DMS153 treated with DMSO at 0.1 percent for 48 hours (cell line): ENCODE data around the gene GPI.
A peak's percentile ranks its signal among the peaks of the same experiment; 100 is the strongest.

Source experiments
- DNase-seq: peaks from one replicate; lab custom pipeline; 2025; ENCODE audit not compliant: unreplicated experiment; lab: John Stamatoyannopoulos, UW

The GPI gene

DNA sequence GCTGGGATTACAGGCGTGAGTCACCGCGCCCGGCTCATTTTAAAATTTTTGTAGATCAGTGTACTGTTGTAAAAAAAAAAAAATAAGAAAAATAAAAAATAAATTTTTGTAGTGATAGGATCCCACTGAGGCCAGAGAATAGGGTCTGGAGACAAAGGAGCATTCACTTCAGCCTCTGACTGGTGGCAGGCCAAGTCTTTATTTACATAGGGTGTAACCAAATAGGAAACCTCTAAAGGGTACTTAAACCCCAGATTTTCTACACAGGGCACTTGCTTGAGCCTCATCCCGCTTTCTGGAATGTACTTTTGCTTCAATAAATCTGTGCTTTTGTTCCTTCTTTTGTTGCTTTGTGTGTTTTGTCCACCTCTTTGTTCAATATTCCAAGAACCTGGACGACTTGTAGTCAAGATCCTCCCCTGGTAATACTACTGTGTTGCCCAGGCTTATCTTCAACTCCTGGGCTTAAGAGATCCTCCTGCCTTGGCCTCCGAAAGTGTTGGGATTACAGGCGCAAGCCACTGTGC is 37.1 kb downstream of the GPI start:
- DNase-seq = no peak

DNA sequence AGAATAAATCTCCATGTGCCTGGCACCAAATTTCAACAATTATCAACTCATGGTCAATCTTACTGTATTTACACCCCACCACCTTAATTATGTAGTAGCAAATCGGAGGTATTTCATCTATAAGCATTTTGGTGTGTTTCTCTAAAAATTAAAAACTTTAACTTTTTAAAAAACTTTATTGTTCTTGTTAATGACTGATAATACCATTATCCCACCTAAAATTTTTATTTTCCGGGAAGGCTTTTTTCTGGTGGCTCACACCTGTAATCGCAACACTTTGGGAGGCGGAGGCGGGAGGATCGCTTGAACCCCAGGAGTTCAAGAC is 38.8 kb downstream of the GPI start:
- DNase-seq = no peak

DNA sequence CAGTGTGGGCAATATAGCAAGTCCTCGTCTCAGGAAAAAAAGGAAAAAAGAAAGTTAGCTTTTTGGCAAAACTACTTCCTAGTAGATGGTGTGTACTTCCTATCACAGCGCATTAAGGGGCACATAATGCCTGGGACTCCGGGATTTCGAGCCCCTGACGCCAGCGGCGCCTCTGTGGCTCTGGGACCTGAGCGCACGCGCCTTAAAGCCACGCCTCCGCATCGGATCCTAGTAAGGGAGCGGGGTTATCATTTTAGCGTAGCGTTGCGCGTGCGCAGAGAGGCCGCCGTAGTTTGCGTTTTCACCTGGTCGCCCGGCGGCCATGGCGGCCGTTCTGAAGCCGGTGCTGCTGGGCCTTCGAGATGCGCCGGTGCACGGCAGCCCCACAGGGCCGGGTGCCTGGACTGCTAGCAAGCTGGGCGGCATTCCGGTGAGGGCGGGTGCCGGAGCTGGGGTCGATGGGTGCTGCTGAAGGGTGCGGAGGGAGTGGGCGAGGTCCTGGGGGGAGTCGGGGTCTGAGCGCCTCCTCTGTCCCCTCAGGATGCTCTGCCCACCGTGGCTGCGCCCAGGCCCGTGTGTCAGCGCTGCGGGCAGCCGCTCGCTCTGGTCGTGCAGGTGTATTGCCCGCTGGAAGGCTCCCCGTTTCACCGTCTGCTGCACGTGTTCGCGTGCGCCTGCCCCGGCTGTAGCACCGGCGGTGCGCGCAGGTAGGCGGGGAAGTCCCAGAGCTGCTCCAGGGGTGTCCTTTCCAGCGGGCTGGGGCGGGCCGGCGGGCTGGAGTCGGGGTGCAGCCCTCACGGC is 39.3 kb downstream of the GPI start, which contains the start of gene PDCD2L:
TSS of gene PDCD2L (plus strand) at position 291 of the 801 bp plus-strand sequence. CDS start at position 323, 32 bp downstream.
- DNase-seq = peak; percentile 85

DNA sequence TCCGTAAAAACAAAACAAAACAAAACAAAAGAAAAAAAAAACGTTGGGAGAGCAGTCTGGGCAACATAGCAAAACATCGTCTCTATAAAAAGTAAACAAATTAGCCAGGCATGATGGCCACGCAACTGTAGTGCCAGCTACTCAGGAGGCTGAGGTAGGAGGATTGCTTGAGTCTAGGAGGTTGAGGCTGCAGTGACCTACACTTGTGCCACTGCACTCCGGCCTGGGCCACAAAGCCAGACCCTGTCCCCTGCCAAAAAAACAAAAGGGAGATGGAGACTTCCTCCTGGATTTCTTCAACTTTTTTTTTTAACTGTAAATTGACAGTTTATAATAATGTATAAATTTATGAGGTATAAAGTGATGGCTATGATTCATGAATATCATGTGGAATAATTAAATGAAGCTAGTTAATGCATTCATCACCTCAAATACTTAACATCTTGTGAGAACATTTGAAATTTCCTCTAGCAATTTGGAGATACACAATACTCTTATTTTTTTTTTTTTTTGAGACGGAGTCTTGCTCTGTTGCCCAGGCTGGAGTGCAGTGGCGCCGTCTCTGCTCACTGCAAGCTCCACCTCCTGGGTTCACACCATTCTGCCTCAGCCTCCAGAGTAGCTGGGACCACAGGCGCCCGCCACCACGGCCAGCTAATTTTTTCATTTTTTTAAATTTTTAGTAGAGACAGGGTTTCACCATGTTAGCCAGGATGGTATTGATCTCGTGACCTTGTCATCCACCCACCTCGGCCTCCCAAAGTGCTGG is 41.1 kb downstream of the GPI start:
- no peak for DNase-seq

DNA sequence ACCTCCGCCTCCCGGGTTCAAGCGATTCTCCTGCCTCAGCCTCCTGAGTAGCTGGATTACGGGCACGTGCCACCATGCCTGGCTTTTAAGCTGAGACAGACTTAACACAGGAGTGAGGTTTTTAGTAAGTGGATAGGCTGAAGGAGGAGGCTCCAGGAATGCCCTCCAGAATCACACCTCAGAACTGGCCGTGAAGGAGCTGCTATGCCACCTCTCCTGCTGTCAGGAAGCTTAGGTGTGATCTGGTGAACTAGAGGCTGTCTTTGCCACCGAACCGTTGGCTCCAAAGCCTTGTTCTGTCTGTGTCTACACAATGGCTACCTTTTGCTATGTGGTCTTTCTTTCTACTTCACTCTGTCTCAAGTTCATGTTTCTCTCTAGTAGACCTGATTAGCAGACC is 43.4 kb downstream of the GPI start:
- no peak for DNase-seq

DNA sequence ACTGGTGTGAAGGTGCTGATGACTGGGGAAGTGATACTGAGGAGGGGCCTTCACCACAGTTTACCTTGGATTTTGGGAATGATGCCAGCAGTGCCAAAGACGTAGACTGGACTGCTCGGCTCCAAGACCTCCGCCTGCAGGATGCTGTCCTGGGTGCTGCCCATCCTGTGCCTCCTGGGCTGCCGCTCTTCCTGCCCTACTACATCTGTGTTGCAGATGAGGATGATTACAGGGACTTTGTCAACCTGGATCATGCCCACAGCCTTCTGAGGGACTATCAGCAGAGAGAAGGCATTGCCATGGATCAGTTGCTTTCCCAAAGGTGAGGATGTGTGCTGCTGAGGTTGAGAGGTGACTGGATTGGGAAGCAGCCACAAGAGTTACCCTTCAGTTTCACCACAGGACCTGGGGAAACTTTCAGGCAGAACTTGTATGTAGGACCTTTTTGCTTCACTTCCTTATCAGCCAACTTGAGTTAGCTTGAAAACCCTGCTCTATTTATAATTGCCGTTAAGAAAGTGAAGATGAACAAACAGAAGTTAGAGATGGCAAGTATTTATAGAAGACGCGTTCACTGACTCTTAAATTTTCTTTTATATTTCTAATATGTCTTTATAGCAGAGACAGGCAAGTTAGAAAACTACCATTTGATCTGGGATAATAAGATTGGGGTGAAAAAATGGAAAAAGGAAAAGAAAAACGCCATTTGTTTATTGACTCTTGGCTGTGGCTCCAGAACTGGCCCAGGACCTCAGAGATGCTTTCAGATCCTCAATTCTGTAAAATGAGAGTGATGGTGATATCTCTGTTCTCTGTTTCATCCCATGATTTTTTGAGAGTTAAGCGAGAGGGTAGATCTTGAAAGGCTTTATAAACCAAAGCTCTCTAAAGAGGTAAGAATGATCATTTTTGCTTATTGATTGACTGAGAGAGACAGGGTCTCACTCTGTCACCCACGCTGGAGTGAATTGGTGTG is 44.5 kb downstream of the GPI start:
- DNase-seq = no peak

DNA sequence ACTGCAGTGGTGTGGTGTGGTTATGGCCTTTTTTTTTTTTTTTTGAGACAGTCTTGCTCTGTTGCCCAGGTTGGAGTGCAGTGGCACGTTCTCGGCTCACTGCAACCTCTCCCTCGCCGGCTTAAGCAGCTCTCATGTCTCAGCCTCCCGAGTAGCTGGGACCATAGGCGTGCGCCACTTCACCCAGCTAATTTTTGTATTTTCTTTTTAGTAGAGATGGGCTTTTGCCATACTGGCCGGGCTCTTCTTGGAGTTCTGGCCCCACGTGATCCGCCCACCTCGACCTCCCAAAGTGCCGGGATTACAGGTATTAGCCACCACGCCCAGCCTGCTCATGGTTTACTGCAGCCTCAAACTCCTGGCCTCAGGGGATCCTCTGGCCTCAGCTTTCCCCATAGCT is 46.2 kb downstream of the GPI start:
- DNase-seq = no peak

DNA sequence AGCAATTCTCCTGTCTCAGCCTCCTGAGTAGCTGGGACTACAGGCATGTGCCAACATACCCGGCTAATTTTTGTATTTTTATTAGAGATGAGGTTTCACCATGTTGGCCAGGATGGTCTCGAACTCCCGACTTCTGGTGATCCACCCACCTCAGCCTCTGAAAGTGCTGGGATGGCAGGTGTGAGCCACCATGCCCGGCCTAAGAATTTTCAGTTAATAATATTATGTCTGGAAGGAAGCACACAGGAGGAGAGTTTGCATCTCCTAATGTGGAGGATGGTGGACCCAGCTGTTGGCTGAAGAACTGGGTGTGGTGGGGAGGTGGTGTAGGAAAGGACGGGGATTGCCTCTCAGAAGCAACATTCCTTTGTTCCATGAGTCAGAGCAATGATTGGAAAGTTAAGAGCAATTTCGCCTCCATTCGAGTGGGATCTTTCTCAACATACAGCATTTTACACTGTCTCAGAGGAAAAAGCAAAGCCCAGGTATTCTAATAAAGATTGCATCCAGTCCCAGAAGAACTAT is 51.1 kb downstream of the GPI start:
- DNase-seq = no peak

DNA sequence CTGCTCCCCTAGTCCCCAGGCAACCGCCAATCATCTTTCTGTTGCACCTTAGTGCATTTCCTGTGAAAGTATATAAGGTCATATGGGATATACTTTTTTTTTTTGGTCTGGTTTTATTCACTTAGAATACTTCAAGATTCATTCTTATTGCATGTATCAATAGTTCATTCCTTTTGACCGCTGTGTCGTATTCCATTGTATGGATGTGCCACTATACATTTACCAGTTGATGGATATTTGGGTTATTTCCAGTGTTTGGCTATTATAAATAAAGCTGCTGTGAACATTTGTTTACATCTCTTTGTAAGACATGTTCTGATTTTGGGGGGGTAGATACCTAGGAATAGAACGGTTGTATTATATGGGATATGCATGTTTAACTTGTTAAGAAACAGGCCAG is 53.3 kb downstream of the GPI start:
- DNase-seq = no peak

DNA sequence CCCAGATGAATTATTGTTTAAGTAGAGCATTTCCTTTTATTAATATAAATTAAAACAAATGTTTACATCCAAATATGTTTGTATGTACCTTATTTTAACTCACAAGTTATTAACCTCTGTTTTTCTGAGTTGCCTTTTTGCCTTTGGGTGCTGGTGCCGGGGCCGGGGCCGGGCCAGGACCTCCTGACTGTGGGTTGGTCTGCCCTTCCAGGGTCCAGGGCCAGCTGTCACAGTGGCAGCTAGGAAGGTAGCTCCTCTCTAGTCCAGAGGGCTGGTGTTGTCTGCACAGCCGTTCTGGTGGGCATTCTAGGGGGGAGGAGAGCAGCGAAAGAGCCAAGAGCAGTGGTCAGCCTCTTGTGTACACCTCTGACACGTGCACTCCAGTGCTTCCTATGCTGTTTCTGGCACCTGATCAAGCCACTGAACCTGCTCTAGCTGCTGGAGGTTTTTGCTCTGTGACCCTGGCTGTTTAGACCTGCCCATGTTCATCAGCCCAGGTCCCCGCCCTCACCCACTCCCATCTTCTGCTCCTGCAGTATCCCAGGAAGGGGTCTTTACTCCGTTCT is 61.2 kb downstream of the GPI start:
- DNase-seq = no peak

DNA sequence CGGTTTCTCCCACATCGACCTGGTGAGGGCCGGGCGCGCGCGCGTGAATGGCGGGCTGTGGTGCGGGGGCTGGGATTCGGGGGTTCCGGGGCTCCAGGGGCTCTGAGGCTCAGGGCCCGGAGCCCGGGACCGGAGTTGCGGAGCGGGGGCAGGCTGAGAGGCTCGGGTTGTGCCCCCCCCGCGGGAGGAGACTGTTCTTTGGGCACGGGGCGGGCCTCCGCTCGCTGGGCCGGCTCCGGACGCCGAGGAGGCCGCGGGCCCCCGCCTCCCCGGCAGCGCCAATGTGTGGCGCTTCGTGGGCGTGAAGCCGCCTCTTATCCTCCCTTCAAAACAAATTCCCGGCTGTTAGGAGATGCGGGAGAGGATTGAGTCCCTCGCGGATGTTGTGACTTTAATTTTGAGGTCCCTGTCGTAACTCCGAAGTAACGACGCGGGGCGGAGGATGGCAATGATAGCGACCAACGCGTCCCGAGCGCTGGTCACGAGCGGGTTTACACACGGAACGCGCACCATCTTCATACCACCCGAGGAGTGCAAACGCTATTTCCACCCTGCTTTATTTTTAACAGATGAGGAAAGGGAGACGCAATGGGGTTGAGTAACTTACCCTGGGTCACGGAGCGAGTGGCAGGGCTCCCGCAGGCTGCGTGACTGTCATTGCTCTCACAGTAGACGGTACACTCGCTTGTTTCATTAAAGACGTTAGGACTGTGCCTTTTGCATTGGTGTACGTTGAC is 63.7 kb downstream of the GPI start:
- DNase-seq = no peak

DNA sequence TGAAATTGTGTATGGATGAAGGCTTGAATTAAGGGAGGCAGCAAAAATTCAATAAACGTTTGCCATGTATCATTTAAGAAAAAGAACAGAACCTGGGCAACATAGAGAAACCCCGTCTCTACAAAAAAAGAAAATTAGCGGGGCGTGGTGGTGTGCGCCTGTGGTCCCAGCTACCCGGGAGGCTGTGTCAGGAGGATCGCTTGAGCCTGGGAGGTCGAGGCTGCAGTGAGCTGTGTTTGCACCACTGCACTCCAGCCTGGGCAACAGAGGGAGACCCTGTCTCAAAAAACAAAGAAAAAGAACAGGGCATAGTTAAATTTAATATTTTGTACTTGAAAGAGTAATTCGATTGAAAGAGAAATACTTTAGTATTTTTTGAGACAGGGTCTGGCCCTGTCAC is 64.6 kb downstream of the GPI start:
- no peak for DNase-seq

DNA sequence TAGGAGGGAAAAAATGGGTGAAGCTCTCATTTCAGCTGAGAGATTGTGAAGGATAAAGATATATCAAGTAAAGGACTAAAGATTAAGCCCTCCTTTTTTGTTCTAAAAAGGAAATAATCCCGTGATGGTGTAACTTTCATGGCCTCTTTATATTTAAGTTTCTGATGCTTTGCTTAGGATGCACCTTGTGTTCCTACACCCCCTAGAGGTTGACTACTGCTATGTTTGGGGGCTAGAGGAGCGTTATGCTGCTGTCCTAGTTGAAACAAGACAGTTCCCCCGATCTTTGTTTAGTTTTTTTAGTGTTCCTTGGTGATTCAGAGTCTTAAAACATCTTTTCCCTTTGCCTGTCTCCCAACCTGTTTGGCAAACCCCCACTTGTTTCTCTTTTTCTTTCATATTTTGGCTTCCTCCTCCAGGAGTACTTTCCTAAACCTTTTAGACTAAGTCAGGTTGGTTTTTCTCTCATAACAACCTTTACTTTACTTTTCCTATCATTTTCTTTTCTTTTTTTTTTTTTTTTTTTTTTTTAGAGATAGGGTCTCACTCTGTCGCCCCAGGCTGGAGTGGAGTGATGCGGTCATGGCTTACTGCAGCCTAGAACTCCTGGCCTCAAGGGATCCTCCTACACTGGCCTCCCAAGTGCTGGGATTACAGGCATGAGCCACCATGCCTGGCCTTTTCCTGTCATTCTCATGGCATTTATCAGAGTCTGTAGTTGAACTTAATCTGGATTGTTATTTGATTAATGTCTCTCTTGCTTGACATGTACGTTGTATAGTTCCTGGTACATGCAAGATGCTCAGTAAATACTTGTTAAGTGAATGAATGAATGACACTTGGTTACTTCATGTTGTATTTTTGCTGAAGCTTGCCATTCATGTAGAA is 66.0 kb downstream of the GPI start:
- no peak for DNase-seq

DNA sequence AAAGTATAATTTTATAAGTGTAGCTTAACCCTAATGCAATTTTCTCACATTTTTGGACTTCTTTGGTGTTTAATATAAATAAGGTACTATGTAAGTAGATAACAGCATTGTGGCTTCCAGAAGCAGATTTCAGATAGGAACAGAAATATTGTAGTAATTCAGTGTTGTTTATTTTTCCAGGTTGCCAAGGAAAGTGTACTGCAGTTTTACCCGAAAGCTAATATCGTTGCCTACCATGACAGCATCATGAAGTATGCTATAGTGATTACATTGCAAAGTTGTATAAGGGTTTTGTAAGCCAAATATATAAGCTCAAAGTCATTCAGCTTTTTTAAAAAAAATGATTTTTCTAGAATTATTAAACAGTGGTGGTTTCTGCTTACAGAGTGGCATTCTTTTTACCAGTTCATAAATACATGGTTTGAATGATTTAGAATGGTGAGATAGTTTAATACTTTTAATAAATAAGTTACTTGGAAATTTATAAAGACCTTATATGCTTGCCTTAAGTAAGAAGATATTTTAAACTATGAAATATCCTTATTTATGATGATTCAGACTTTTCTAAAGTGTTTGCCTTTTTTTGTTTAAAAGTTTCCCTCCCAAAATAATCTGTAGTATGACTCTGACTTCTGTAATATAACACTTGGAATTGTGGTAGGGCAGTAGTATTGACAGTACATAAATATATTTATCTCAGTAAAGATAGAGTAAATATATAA is 66.8 kb downstream of the GPI start:
- DNase-seq = no peak

DNA sequence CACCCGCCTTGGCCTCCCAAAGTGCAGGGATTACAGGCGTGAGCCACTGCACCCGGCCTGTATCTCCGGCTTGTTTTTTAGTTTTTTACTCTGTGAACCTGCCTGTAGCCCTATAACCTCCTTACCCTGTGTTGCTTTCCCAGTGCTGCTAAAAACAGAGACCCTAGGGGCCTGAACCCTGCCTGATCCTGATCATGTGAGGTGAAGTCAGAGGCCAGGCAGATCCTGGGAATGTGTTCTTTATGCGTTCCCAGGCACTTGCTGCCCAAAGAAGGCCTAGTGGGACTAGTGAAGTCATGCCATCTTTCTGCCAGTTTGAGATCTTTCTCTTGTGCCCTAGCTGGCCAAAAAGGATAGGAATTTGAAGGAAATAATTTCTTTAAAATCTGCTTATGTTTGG is 67.8 kb downstream of the GPI start:
- no peak for DNase-seq

DNA sequence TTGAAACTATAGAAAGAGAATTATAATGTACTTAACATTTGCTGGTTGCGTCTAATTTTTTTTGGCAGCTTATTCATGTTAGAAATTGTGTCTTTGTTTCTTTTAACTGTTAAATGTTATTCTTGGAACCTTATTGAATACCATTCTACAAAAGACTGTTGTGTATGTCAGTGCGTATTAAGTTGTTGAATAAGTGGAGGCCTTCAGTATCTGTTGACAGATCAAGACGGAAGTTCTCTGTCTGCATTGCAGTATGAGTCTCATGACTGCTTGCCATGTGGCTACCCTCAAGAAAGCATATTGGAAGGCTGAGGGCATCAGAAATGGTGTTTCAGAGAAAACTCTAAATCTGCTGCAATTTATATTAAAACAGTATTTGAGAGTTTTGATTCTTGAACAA is 71.7 kb downstream of the GPI start:
- DNase-seq = no peak

DNA sequence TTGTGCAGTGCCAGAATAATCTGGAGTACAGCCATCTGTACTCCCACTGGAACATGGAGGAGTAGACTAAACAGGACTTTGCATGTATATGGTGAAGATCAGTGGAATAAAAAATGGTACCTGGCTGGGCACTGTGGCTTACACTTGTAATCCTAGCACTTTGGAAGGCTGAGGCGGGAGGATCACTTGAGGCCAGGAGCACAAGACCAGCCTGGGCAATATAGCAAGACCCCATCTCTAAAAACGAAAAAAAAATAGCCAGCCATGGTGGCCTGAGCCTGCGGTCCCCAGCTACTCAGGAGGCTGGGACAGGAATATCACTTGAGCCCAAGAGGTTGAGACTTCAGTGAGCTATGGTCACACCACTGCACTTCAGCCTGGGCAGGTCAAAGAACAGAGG is 83.2 kb downstream of the GPI start:
- no peak for DNase-seq
